Right renal cortex interstitium (tissue), 3 donors: ENCODE data around the gene USH2A. TPM values are rescaled to one million over a fixed set of nuclear protein-coding genes. Genes with fewer than 3 reads are reported as not detected.

Experiments
- DNase-seq, 3 donors: peaks; one replicate each; pipeline ENCODE4 v3.0.0-alpha.2; 2013; ENCODE audit warnings: low read depth in 3 of 3, low spot score in 2 of 3
- polyA plus RNA-seq, 3 donors: library from polyadenylated mRNA; unstranded; fragments of 120-200 nt; gene quantifications; one replicate each; pipeline ENCODE4 v1.2.1, GENCODE V29; 2013; ENCODE audit not compliant: insufficient read length in 3 of 3

The USH2A gene
- polyA plus RNA-seq, 3 donors = 0.22 to 0.53 (median 0.33) TPM

DNA sequence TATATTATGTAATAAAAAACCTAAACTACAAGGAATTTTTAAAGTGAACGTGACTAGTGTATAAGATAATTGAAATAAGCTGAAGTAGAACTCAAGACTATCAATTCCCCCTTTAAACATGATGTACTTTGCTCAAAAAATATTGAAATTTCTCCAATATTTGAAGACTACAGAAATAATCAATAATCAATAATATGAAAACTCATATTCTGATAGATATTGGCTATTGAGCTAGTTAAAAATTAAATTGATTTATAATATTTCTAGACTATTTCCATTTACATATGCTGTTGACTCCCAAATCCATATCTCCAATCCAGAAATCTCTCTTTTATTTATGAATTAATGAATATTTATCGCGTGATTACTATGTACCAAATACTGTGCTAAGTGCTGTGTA, 133.2 kb downstream of the USH2A start:
- DNase-seq = no peak

DNA sequence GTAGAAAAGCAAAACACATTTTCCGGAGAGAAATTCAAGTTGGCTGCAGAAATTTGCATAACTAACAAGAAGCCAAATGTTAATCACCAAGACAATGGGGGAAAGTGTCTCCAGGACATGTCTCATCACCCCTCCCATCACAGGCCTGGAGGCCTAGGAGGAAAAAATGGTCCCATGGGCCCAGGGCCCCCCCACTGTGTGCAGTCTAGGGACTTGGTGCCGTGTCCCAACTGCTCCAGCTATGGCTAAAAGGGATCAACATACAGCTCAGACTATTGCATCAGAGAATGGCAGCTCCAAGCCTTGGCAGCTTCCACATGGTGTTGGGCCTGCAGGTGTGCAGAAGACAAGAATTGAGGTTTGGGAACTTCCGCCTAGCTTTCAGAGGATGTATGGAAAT, 138.2 kb downstream of the USH2A start:
- no peak for DNase-seq

DNA sequence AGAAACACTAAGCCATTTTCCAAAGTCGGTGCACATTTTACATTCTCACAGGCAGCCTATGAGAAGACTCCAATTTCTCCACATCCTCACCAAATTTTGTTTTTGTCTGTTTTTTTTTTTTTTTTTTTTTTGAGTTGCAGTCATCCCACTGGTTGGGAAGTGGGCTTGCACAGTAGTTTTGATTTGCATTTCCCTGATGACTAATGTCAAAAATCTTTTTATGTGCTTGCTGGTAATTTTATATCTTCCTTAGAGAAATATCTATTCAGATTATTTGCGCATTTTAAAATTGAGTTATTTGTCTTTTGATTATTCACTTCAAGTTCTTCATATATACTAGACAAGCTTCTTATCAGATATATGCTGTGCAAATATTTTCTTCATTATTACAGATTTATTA, 141.5 kb downstream of the USH2A start:
- no peak for DNase-seq

DNA sequence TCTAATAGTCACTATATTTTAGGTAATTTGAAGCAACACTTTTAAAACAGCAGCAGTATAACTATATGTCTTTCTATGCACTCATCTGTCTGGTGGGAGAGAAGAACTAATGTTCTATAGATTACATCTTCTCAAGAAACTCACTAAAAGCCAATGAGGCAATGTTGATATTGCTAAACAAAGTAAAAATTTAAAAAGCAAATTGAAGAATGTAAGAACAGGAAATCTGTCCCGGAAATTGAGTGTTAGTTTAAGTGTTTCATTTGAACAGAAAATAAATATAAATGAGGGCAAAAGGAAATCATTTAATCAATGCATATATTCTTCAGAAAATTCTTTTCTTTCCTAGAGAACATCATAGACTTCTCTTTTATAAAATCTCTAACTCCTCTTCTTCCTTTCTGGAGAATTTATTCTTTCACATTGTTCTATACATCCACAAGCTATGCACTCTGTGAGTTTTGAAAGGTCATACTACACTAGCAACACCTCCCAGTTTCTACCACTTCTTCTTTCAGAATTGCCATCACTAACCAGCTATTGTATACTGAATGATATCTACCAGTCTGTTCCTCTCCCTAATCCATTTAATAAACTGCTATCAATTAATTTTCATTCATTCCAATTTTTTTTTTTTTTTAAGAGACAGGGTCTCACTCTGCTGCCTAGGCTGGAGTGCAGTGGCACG, 153.0 kb downstream of the USH2A start:
- no peak for DNase-seq

DNA sequence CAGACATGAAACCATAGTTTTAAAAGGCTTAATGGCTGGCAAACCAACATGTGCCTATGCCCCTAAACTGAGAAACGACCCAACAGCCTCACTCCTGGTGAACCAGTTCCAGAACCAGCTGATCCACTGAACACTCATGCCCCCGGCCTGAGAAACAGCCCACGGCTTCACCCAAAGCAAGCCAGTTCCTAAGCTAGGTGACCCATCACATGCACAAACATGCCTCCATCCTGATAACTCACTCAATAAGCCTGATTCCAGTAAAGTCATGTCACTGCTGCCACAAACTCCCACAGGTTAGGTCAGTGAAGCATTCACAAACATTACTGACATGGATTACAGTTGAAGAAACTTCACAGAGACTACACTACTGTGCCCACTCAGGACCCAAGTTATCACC, 161.6 kb downstream of the USH2A start:
- DNase-seq = no peak

DNA sequence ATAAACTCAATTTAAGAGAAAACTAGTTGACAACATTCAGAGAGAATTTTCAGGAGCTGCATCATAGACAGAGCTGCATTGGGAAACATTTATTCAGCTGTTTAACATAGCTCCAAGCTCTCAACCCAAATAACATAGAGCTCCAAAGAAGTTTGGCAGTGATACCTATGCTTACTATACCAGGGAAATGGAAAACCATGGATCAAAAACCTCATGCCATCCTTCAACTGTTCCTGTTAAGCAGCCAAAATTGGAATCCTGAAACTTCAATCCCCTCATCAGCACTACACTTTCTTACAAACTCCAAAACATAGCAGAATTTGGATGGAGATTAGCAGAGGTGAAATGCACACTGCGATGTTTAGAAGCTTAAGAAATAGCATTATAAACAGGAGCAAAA, 164.4 kb downstream of the USH2A start:
- no peak for DNase-seq

DNA sequence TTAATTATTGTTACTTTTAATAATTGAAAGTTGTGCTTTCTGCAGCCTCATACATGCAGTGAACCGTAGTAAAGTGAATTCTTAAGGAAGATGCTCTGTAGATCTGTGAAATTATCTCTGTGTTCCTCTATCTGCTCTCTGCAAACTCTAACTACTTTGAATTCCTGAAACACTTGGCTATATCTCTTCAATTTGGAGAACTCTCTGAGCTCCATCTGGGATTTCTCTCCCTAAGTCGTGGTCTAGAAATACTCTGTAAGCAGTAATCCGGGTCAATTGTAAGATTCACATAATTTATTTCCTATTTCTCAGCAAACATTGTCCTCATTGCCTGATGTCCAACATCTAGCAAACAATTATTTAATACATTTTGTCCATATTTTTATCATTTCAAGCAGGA, 164.9 kb downstream of the USH2A start:
- DNase-seq = no peak

DNA sequence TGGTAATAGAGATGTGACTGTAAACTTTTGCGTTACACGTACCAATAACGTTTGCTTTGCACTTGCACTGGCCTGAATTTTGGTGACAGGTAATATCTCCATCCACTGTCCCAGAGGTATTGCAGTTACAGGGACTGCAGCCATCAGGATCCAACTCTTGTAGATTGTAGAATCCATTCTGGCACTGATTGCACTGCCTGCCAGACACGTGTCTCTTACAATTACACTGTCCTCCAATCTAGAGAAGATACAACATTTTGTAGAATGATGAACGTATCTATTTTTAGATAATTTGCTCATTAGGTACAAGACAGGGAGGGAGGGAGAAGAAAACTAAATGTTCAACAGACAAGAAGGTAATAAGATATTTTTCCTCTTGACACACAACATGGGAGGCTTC, 172.4 kb downstream of the USH2A start:
- no peak for DNase-seq

DNA sequence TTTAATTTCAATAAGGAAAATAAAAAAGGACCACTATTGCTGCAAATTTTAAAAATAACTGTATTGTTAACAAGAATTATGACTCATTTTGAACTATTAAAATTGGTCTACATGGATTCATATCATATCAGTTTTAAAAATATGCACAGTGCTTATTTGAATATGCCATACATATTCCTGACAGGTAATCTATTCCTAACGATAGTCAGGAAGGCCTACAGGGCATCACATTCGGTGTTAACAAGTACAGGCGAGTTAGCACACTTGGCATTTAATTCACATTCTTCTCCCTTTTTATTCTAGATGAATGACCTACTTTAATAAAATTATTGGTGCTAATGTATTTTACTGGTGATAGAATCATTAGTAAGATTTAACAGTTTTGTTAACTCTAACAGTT, 174.6 kb downstream of the USH2A start:
- DNase-seq = no peak

DNA sequence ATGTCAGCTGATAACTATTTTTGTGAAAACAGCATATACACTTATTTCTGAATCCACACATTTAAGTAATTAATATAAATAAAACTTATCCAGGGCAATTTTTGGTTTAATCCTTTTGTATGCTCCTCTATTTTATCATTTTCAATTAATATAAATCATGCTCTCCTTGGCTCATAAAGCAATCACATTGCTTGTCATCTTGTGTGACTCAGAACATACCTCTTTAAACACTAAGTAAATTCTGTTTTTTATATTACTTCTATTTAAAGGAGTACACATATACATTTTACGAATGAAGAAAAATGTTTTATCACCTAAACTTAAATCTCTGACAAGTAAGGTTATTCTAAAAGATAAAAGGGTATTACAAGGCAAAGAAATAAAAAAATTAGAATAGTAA, 175.3 kb downstream of the USH2A start:
- no peak for DNase-seq

DNA sequence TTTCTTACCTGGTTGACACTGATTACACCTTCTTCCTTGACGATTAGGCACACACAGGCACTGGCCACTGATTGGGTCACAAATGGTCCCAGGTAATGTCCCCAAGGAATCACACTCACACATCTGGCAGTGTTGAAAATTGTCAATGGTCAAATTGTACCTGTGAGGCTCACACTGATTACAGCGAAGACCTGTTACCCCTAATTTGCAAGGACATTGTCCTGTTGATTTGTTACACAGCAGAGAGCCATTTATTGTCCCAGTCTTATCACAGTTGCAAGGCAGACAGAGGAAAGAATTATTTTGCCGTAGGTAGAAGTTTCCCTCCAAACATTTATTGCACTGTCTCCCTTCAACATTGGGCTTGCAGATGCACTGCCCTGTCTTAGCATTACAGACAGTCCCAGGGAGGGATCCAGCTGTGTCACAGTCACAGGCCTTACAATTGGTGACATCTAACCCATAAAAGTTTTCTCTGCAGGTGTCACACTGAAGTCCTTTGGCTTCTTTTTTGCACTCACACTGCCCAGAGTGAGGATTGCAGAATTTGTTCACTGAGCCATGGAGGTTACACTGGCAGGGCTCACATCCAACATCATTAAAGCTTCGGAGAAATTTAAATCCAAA, 176.6 kb downstream of the USH2A start:
- no peak for DNase-seq

DNA sequence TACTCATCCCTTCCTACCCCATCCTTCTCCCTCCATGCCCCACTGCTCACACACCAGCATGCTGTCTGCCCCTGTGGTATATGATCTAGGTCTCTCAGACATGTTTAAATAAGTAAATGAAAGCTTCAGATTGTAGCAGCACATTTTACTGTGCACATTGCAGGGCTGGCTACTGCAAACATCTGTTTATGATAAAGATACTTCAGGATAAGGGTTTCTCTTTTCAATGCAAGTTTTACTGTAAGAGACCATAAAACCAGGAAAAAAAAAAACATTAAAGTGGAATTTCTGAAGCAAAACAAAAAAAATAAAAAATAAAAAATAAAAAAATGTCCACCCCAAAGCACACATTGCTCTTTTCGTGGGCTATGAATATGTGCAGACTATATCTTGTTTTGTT, 184.4 kb downstream of the USH2A start:
- DNase-seq = no peak

DNA sequence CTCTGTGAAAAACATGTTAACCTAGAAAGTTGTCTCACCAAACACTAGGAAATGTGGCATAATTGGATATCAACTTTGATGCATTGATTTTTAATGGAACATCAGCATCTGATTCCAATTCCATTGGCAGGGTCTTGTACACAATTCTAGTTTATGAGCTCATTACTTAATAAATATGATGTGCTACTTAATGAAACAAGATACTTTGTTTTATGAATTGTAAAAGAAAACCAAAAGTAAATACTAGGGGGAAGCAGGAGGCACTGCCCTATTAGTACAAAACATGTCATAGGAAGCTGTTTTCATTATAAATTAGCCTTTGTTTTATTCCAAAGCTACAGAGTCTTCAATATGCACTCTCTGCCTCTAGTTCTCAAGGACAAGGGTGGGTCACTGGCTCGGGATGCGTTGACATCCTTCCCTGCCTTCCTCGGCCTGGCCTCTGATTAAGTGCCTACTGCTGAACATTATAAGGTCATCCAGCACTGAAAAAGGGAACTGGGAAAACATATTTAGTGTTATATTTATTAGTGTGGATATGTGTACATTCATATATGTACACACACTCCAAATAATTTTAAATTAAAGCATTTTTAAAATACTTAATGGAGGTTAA, 185.2 kb downstream of the USH2A start:
- no peak for DNase-seq

DNA sequence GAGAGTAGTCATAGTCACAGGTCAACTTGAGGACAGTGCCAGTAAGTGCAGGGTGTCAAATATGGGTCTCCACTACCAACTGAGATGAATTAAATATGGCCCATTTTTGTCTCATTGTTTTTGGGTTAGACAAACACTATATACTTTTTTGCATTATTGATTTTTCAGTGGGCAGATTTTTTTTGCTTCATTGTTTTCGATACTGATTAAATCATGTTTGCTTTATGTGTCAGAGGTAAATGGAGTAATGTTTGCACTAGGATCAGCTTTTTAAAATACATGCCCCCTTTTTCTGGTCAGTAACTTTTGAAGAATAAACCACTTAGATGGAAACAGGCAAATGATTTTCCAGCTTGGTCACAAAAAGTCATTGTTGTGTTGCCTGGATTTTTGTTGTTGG, 199.0 kb downstream of the USH2A start:
- DNase-seq = no peak

DNA sequence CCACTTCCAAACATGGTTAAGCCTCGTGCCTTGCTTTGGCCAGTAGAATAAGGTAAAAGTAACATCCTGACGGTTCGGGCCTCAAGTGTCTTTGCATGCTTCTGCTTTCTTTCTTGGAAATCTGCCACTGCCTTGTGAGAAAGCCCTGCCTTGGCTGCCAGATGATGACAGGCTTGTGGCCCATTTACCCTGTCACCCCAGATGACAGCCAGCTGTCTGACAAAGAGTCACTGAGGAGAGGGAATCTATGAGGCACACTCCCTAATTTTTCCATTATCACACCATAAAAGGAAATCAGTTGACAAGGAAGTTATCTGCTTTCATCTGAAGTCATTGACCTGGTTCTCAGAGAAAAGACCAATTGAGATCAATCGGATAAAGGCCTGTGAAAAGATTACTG, 199.8 kb downstream of the USH2A start:
- no peak for DNase-seq

DNA sequence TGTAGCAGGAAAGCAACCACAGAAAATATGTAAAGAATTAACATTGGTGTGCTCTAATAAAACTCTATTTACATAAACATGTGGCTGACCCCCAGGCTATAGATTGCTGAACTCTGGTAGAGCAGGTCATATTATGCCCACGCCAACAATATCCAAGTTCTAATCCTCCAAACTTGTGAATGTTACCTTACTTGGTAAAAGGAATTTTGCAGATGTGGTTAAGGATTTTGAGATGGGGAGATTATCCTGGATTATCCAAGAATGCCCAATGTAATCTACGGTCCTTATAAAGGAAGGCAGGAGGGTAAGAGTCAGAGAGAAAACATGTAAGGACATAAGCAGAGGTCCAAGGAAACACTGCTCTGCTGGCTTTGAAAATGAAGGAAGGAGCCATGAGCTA, 201.0 kb downstream of the USH2A start:
- DNase-seq = no peak

DNA sequence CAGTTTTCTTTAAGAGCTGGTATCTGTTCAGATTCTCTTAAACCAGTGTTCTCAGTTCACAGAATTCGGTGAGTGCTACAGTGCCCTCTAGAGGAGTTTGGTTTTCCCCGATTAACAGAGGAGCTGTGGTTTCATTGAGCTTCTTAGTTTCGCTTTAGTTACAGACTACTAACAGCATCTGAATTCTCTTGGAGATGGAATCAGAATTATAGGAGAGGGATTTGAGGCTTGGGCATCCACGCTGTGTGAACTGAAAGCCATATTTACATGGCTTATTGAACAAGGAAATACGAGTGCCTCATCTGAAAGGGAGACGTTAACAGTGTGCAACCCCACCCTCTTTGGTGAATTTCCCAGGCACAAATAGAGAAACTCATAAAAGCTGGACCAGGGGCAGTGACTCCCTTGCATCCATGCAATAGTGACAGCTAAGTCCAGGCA, 202.0 kb downstream of the USH2A start:
- peak; percentile 65 to 79 (median 72) for DNase-seq

DNA sequence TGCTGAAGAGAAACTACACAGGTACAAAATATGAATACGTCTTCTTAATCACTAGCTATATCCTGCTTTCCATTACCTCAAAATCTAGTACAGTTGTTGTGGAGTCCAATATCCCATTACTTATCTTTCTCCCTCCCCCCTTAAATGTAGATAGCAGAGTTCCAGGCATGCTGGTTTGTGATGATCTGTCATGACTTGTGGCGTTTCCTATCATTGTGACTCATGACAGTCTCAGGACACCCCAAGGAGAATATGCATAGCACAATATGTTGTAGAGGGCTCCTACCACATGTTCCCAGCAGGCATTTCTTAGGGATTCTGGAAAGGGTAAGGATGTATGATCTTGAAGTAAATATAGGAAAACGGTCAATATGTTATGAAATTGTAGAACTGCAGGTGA, 206.9 kb downstream of the USH2A start:
- no peak for DNase-seq

DNA sequence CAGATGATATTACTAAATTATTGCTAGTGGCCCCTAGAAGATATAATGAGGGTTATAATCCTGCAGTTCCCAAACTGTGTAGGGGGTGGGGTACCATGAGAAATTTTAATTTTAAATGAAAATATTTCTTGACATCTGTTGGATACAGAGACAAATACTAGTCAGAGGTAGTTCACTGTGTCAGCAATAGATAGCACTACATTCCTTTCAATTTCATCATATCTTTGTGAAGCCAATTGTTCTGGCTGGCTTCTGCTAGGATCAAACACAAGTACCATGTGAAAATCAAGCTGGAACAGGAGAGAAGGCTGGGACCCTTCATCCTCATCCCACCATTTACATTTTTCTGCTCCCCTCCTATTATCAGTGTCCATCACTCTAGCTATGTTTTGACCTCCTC, 208.1 kb downstream of the USH2A start:
- no peak for DNase-seq

DNA sequence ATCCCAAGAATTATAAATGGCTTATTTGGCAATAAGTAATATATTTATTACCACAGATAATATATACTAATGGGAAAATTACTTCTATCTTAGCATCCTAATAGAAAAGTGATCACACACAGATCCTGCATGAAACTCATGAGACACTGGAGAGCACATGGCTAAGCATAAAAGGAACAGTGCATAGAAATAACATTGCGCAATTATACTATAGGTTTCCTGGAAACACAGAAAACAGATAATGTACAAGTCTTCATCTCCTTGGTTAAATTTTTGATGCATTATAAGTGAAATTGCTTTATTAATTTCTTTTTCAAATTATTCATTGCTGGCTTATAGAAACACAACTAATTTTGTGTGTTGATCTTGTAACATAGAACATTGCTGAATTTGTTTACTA, 210.4 kb downstream of the USH2A start:
- DNase-seq = no peak

DNA sequence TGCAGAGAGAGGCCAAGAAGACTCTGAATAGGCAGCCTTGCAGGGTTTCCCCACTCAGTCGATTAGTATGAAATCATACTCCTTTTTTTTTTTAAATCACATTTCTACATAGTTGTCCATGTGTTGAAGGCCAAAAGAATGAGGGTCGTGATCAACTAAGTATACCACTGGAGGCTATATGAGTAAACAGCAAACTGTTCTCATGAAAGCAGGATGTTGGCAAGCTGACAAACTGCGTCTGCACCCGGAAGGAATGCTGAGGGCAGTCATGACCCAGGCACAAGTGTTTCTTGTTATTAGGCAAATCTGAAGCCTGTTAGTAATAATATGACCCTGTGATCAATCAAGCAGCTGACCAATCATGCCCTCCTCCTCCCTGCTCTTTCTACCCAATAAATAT, 213.2 kb downstream of the USH2A start:
- DNase-seq = no peak

DNA sequence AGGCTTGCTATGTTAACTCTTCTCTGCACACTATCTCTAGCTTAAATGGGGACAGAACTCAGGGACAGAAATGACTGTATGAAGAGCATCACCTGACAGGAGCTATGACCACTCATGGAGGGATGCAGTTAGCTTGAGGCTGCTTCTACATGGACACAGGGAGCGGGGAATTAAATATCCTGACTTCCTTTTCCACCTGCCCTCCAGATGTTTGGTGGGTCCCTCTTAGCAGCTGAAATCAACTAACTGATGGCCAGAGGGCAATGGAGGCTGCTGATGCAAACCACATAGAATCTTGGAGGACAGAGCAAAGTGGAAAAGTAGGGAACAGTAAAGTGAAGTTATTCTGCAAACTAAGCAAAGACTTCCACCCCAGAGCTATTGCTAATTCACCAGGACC, 214.1 kb downstream of the USH2A start:
- DNase-seq = no peak
